22Rv1 (cell line): ENCODE results near the gene BUD23.

Experiments
- H3K27ac ChIP-seq: fragments of 450-650 bp; 2 replicates; pipeline ENCODE4 v1.5.1; 2017
- CTCF ChIP-seq: fragments of 450-650 bp; IDR thresholded peaks from 2 replicates; pipeline ENCODE4 v1.5.1; 2017; ENCODE audit warnings: mild to moderate bottlenecking
- ZFX ChIP-seq: fragments of 450-650 bp; IDR thresholded peaks from 2 replicates; pipeline ENCODE4 v1.6.1; 2017; ENCODE audit warnings: antibody characterized with exemption, borderline replicate concordance

The BUD23 gene

GRCh38 chr7:73734619-73735527 lies 51.5 kb downstream of the BUD23 start:
- TF ChIP-seq CTCF (peak; percentile 98), ZFX (no peak)
- H3K27ac ChIP-seq = peak overlapping the region; percentile 100

- TF ChIP-seq CTCF = no peak
- TF ChIP-seq ZFX = no peak
- peak overlapping the region; percentile 100 for H3K27ac ChIP-seq
These were observed 52.1 kb downstream of the BUD23 start for GRCh38 chr7:73735528-73735905.

GRCh38 chr7:73736885-73737284 lies 53.5 kb downstream of the BUD23 start:
- H3K27ac ChIP-seq = peak overlapping the region; percentile 100
- TF ChIP-seq ZFX (no peak), CTCF (no peak)

- no peak for TF ChIP-seq ZFX
- TF ChIP-seq CTCF = no peak
- peak overlapping the region; percentile 100 for H3K27ac ChIP-seq
These were observed 54.3 kb downstream of the BUD23 start for GRCh38 chr7:73737491-73738219.

GRCh38 chr7:73738220-73738611 lies 54.8 kb downstream of the BUD23 start:
- no peak for TF ChIP-seq ZFX
- TF ChIP-seq CTCF = no peak
- peak overlapping the region; percentile 100 for H3K27ac ChIP-seq

- peak; percentile 17; the same call in 1 of the 2 replicates for TF ChIP-seq CTCF
- TF ChIP-seq ZFX = no peak
- peak within 1 kb of the TSS; percentile 100 for H3K27ac ChIP-seq
These were observed 55.4 kb downstream of the BUD23 start, which contains the start of gene ABHD11 for GRCh38 chr7:73738612-73739386. TSS of gene ABHD11 (minus strand) at chr7:73738802. CDS start at chr7:73738770, 32 bp downstream.
